Uterus (tissue), 4 donors: Measurements from ENCODE around the gene HJV. TPM values are rescaled to one million over a fixed set of nuclear protein-coding genes. Genes with fewer than 3 reads are reported as not detected.

ENCODE experiments used
- DNase-seq, 2 donors: peaks; one replicate each; pipeline ENCODE4 v3.0.0-alpha.2; 2019 to 2020
- H3K27ac ChIP-seq, 2 donors: fragments of 200-600 bp; sonication (generic); 1 replicate in 1 of 2; 2 replicates in 1 of 2; pipeline ENCODE4 v1.5.1; 2016 to 2018
- H3K27me3 ChIP-seq, 2 donors: fragments of 200-600 bp; sonication (generic); one replicate each; pipeline ENCODE4 v1.5.1; 2018 to 2019; ENCODE audit warnings: control low read depth in 1 of 2
- H3K36me3 ChIP-seq, 2 donors: fragments of 200-600 bp; sonication (generic); one replicate each; pipeline ENCODE4 v1.5.1; 2019; ENCODE audit warnings: control low read depth in 1 of 2
- H3K4me1 ChIP-seq, 2 donors: fragments of 200-600 bp; sonication (generic); one replicate each; pipeline ENCODE4 v1.5.1; 2018 to 2019; ENCODE audit warnings: control low read depth in 1 of 2
- H3K4me3 ChIP-seq, 2 donors: fragments of 200-600 bp; sonication (generic); 1 replicate in 1 of 2; 2 replicates in 1 of 2; pipeline ENCODE4 v1.5.1; 2018 to 2019; ENCODE audit warnings: mild to moderate bottlenecking in 1 of 2
- H3K9me3 ChIP-seq, 2 donors: fragments of 200-600 bp; sonication (generic); one replicate each; pipeline ENCODE4 v1.5.1; 2019; ENCODE audit warnings: control low read depth in 1 of 2
- POLR2A ChIP-seq, 2 donors: fragments of 450-650 bp; IDR thresholded peaks; one replicate each; pipeline ENCODE4 v1.6.1; 2016; ENCODE audit warnings: antibody characterized with exemption in 2 of 2, mild to moderate bottlenecking in 1 of 2, moderate library complexity in 1 of 2
- intact Hi-C: fragments of 100-400 bp; cut with DNase I; formaldehyde crosslinking; loops from one replicate; pipeline ENCODE4 v1.15.1; 2023; ENCODE audit warnings: low total_unique reads
- total RNA-seq, 4 donors: library from RNA; depleted of rRNA in 3 of 4; stranded (reverse); fragments of >200 nt in 3 of 4; gene quantifications; one replicate each; pipeline versions ENCODE4 v1.1.0 to v1.2.4, GENCODE V29; 2014 to 2023
- TF ChIP-seq, protein P1 (sequence below), 4 experiments: fragments of 200-600 bp in 2 of 4; fragments of 450-650 bp in 2 of 4; sonication (generic) in 2 of 4; IDR thresholded peaks; one replicate each; pipeline ENCODE4 v1.5.1; 2016 to 2019; ENCODE audit warnings: antibody characterized with exemption in 4 of 4, mild to moderate bottlenecking in 2 of 4, moderate library complexity in 1 of 4
- donor health status: DM: yes; HTN: yes; CAD: no.

HJV gene
- total RNA-seq, 4 donors from 2014 or later: not detected

DNA sequence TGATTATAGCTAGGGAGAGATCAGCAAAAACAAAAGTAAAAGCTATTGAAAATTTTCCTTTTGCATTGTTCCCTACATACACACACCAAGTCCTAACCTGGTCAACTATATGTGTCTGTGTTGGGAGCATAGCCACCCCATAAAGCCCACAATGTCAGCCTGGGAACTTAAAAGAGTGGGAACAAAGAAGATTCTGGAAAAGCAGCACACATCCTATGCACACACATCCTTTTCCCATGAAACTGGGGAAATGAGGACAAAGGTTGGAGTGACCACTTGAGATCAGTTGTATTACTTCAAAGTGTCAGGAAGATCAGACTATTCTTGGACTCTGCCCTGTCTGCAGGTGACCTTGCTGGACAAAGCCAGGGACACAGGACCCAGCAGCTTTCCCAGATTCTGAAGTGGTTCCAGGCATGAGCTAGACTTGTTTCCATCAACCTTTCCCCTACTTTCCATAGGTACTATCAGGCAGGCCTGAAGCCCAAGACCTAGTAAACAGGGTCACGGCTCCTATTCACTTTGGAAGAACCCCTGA, 41.0 kb downstream of the HJV start:
- peak in 1 of 2 donors; percentile 36 for DNase-seq
- peaks cover 12 to 31% of the 10 kb centered on the region in 2 donors for H3K4me1 ChIP-seq
- TF ChIP-seq, protein P1, sequence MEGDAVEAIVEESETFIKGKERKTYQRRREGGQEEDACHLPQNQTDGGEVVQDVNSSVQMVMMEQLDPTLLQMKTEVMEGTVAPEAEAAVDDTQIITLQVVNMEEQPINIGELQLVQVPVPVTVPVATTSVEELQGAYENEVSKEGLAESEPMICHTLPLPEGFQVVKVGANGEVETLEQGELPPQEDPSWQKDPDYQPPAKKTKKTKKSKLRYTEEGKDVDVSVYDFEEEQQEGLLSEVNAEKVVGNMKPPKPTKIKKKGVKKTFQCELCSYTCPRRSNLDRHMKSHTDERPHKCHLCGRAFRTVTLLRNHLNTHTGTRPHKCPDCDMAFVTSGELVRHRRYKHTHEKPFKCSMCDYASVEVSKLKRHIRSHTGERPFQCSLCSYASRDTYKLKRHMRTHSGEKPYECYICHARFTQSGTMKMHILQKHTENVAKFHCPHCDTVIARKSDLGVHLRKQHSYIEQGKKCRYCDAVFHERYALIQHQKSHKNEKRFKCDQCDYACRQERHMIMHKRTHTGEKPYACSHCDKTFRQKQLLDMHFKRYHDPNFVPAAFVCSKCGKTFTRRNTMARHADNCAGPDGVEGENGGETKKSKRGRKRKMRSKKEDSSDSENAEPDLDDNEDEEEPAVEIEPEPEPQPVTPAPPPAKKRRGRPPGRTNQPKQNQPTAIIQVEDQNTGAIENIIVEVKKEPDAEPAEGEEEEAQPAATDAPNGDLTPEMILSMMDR (IDR thresholded peaks at IDR 0.05): no peak
- no peak for TF ChIP-seq POLR2A (IDR thresholded peaks at IDR 0.05)
- H3K36me3 ChIP-seq: no peaks in the 10 kb centered on the region
- peak overlapping the region; percentile 96 to 100 for H3K27ac ChIP-seq
- H3K27me3 ChIP-seq: no peaks in the 10 kb centered on the region
- no peaks in the 10 kb centered on the region for H3K9me3 ChIP-seq
- no peak overlapping the region for H3K4me3 ChIP-seq
- intact Hi-C loops: no loop called here

DNA sequence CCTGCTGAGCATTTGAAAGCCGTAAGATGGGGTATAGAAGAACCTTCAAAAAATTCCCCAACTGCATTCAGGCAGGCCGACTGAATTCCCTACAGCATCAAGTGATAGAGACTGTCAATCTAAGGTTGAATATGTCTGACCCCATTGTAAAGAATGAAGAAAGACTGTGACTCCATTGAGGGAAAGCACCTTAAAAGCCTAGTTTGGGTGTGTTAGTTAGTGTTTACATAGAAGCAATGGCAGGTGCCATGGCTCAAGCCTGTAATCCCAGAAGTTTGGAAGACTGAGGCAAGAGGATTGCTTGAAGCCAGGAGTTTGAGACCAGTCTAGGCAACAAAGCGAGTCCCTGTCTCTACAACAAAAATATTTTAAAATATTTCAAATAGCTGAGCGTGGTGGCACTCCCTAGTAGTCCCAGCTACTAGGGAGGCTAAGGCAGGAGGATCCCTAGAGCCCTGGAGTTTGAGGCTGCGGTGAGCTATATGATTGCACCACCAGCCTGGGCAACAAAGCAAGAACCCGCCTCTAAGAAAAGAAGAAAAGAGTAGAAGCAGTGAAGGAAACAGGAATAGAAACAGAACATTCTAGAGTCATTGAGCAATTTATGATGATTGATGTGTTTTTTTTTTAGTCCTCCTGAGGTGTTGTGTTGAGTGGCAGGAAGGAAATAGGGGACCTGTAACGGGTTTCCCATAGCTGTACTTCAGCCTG, 41.6 kb downstream of the HJV start:
- Histone ChIP-seq H3K27ac (peak overlapping the region; percentile 96 to 100), H3K27me3 (no peaks in the 10 kb centered on the region), H3K9me3 (no peaks in the 10 kb centered on the region), H3K36me3 (no peaks in the 10 kb centered on the region), H3K4me1 (peaks cover 12 to 27% of the 10 kb centered on the region in 2 donors), H3K4me3 (peak overlapping the region in 1 of 2 donors; percentile 28)
- DNase-seq: no peak
- TF ChIP-seq POLR2A (IDR thresholded peaks at IDR 0.05): peak in 1 of 2 donors; percentile 1
- TF ChIP-seq, protein P1 (IDR thresholded peaks at IDR 0.05): no peak
- intact Hi-C loops: loop anchor here (5.0 kb wide), 1 partner anchor 32 kb away; no protein-coding TSS in a partner anchor

DNA sequence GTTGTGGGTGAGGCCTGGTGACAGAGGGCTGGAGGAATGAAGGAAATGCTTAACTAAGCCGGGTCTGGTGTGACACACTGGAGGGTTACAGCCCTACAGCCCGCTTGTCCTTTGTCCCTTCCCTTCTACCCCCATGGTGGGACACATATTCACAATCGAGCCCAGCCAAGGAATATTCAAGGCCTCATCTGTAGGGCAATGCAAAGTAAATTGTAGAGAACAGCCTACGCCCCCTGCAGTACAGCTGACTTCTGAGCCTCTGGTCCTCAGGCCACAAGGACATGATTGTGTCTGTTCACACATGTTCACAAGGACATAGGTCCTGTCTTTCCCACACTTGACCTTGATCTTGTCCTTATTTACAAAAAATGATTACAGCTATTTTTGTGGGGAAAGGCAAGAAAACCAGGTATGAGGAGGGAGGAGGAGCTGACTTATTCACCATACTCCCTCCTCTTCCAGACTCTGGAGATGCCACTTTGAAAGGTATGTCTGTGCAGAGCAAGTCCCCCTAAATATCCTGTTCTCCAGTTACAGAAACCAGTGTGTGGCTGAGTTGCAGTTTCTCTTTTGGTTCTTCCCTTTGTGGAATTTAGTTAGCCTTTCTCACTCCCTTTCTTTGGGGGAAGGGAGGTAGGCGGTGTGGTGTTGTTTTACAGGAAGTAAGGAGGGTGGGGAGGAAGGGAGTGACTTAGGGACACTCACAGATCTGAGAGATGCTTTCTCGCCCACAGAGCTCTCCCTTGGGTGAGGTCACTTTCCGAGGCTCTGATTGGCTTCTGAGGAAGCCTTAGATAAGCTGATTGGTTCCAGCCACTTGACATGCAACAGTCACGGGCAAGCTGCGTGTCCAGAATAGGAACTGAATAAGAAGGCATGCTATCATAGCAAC, 42.4 kb downstream of the HJV start:
- Histone ChIP-seq H3K4me1 (peaks cover 12 to 27% of the 10 kb centered on the region in 2 donors), H3K27me3 (no peaks in the 10 kb centered on the region), H3K36me3 (no peaks in the 10 kb centered on the region), H3K27ac (peak overlapping the region; percentile 96 to 100), H3K4me3 (peak overlapping the region; percentile 22 to 28), H3K9me3 (no peaks in the 10 kb centered on the region)
- intact Hi-C loops: loop anchor here (5.0 kb wide), 1 partner anchor 33 kb away; no protein-coding TSS in a partner anchor
- peak; percentile 91 to 98 for DNase-seq
- TF ChIP-seq, protein P1 (IDR thresholded peaks at IDR 0.05): peak; percentile 4 to 19 (median 10)
- TF ChIP-seq POLR2A (IDR thresholded peaks at IDR 0.05): peak; percentile 91

DNA sequence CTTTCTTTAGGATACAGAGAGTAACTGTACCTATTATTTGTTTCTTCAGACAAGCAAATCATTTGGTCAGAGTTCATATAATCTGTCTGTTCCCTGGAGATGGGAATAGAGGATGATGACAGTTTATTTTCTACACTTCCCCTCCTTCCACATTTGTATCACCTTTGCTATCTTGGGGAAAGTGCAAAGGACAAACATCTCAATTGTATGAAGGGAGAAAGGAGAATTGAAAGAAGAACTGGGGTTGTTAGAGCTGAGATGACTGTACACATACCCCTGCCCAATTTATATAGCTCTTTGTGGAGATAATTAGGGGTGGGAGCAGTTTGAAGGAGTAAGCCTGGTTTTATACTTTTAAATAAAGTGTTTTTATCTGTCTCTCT, 43.1 kb downstream of the HJV start:
- Histone ChIP-seq H3K27ac (peak overlapping the region; percentile 96 to 100), H3K4me3 (peak overlapping the region in 1 of 2 donors; percentile 18), H3K9me3 (no peaks in the 10 kb centered on the region), H3K27me3 (no peaks in the 10 kb centered on the region), H3K36me3 (no peaks in the 10 kb centered on the region), H3K4me1 (peaks cover 12 to 26% of the 10 kb centered on the region in 2 donors)
- intact Hi-C loops: loop anchor here (5.0 kb wide), 1 partner anchor 34 kb away; no protein-coding TSS in a partner anchor
- TF ChIP-seq, protein P1 (IDR thresholded peaks at IDR 0.05): no peak
- TF ChIP-seq POLR2A (IDR thresholded peaks at IDR 0.05): no peak
- DNase-seq: no peak
